Measurements from ENCODE around the gene ZNF628. TPM values are rescaled to one million over a fixed set of nuclear protein-coding genes. Genes with fewer than 3 reads are reported as not detected.

The ZNF628 gene
- total and polyA plus RNA-seq, 2 of the 4 experiments (the other 2 are of a cell fraction), result 0.18 to 1.9 TPM

DNA sequence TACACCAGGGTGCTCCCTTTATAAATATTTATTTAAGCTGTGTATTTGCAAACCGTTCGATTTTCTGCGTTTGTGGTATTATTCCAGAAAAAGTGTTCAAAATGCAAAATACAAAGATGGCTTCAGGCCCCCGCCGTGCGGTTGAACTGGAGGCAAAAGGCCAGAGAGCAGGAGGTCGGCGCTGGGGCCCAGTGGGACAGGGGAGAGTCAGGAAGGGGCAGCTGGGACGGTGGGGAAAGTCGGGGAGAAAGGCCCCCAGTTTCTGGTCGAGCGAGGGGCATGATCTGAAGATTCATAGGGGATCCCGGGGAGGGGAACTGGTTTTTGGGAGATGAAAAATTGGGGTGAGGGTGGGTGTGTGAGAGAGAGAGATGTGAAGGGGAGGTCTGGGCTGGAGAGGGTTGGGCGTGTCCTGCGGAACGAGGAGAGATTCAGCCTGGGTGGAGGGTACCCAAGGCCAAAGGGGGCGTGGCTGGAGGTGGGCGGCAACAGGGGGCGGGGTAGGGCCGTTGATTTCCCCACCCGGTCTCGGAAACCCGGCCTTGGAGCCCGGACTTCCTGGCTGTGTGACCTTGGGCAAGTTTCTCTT is 15.7 kb upstream of the ZNF628 start:
- H3K4me2 ChIP-seq (ENCODE audit: low read depth, low read length), result peak overlapping the region; percentile 61
- DNase-seq (peak; percentile 74), ATAC-seq (ENCODE audit: low read depth) (peak; percentile 53)
- peak overlapping the region; percentile 80 for H3K14ac ChIP-seq (replicated peaks; ENCODE audit: low read depth, low read length)
- no peak overlapping the region for H3K18ac ChIP-seq (ENCODE audit: low read depth, low read length)
- peak overlapping the region; percentile 69 for H4K91ac ChIP-seq (ENCODE audit: insufficient read depth, low read depth, low read length)
- intact Hi-C loops (cut with micrococcal nuclease) (loop anchor here (2.0 kb wide), 1 partner anchor 146 kb away; no protein-coding TSS in a partner anchor), dilution Hi-C loops (cut with HindIII; ENCODE audit: low sequenced_read_pairs, unreplicated experiment) (no loop called here), in situ Hi-C loops (cut with MboI; ENCODE audit: low sequenced_read_pairs) (no loop called here)
- POLR2A ChIA-PET (ENCODE audit: unreplicated experiment), result no interaction called here
- H2BK20ac ChIP-seq (ENCODE audit: low read depth, low read length), result no peak overlapping the region
- peak overlapping the region; percentile 93 for H2AFZ ChIP-seq (replicated peaks; ENCODE audit: low read length, poor library complexity)
- no peak overlapping the region for H2BK120ac ChIP-seq (ENCODE audit: low read depth, low read length)
- H2AK9ac ChIP-seq (replicated peaks; ENCODE audit: low read depth, low read length, poor library complexity), result peak overlapping the region; percentile 99
- H3K79me1 ChIP-seq (ENCODE audit: low read depth in 1 of 2, low read length in 2 of 2), result peaks cover 5 to 28% of the 10 kb centered on the region in 2 experiments; a peak in 3 of 4 replicates
- peak; percentile 28; the same call in 1 of the 2 replicates for TF ChIP-seq MAZ (IDR thresholded peaks at IDR 0.05; ENCODE audit: borderline replicate concordance, low read depth, low read length)
- TF ChIP-seq CEBPB (IDR thresholded peaks at IDR 0.05; ENCODE audit: low read depth, low read length), result peak; percentile 33; the same call in 1 of the 2 replicates
- TF ChIP-seq FOS (IDR thresholded peaks at IDR 0.05; ENCODE audit: low read depth, low read length), result no peak
- peak overlapping the region; percentile 84; the same call in 1 of the 2 replicates for H3K4ac ChIP-seq (ENCODE audit: low read depth, low read length)
- H4K8ac ChIP-seq (ENCODE audit: low read depth in 2 of 2, low read length in 2 of 2), result peak overlapping the region; percentile 49 to 85; a peak in 2 of 4 replicates
- H2BK5ac ChIP-seq (ENCODE audit: low read depth, low read length, poor library complexity, severe bottlenecking), result no peak overlapping the region
- peaks cover 3% of the 10 kb centered on the region; the same call in 1 of the 2 replicates for H3K4me1 ChIP-seq (ENCODE audit: control insufficient read depth, insufficient read depth, low read length)
- peak overlapping the region; percentile 62; the same call in 1 of the 2 replicates for H2AK5ac ChIP-seq (ENCODE audit: low read depth, low read length)
- H3K23ac ChIP-seq (ENCODE audit: low read depth, low read length), result no peak overlapping the region
- H3K56ac ChIP-seq (ENCODE audit: extremely low read depth, insufficient read depth, low read length), result 0 out of 2 replicates have a peak overlapping the region, but pooled peaks have one; percentile 19
- H4K5ac ChIP-seq (ENCODE audit: low read depth, low read length), result no peak overlapping the region; the same call in 1 of the 2 replicates
- CTCF ChIA-PET, result interaction anchor here (0.6 kb wide), 1 partner anchor 43 kb away, joined by 3 read pairs; no protein-coding TSS in a partner anchor
- BruUV-seq (replicated peaks), result no TSS peak
- no peak overlapping the region for H2BK15ac ChIP-seq (ENCODE audit: low read depth, low read length)
- H3K9me1 ChIP-seq (ENCODE audit: insufficient read depth, low read length), result 0 out of 2 replicates have a peak, but pooled peaks cover 4% of the 10 kb centered on the region
- 5% methylated on average over 10 of the region's 24 CpGs; no CpG with 5 or more reads in 1 of the 2 experiments for WGBS, 2 experiments (ENCODE audit: extremely low coverage in 2 of 2, insufficient read length in 1 of 2)
- peak overlapping the region; percentile 46; the same call in 1 of the 2 replicates for H3K9ac ChIP-seq (ENCODE audit: low read depth, low read length)
- peaks cover 10% of the 10 kb centered on the region for H4K20me1 ChIP-seq (ENCODE audit: insufficient read depth, low read length)
- peak overlapping the region; percentile 53 for H3K27ac ChIP-seq (ENCODE audit: insufficient read depth, low read length)
- no peaks in the 10 kb centered on the region for H3K27me3 ChIP-seq (ENCODE audit: control insufficient read depth, insufficient read depth, low read length)
- peak overlapping the region; percentile 65 for H3K4me3 ChIP-seq (ENCODE audit: insufficient read depth, low read depth, low read length)
- H3K9me3 ChIP-seq (ENCODE audit: control insufficient read depth, insufficient read depth, low read length), result no peaks in the 10 kb centered on the region
- H3K36me3 ChIP-seq (ENCODE audit: control insufficient read depth, insufficient read depth, low read length), result no peaks in the 10 kb centered on the region
